NCI-H748 (cell line): ENCODE data around the gene PLD3.

Experiments used
- DNase-seq: peaks from one replicate; lab custom pipeline; 2025; ENCODE audit not compliant: unreplicated experiment; lab: John Stamatoyannopoulos, UW

The PLD3 gene

GRCh38 chr19:40411958-40412499 lies 63.5 kb downstream of the PLD3 start:
- DNase-seq = no peak

- no peak for DNase-seq
These were observed 64.4 kb downstream of the PLD3 start for GRCh38 chr19:40412866-40413265.

- DNase-seq = no peak
These were observed 64.9 kb downstream of the PLD3 start, which contains the start of gene PRX for GRCh38 chr19:40413291-40413845. PRX (minus strand) TSS chr19:40413378; CDS start chr19:40407932, 5,446 bp downstream.

GRCh38 chr19:40414542-40415535 lies 66.3 kb downstream of the PLD3 start:
- DNase-seq = no peak

GRCh38 chr19:40415768-40416167 lies 67.3 kb downstream of the PLD3 start:
- no peak for DNase-seq

GRCh38 chr19:40416918-40417642 lies 68.6 kb downstream of the PLD3 start:
- DNase-seq = no peak

GRCh38 chr19:40417643-40417981 lies 69.1 kb downstream of the PLD3 start:
- DNase-seq = no peak

GRCh38 chr19:40418040-40418439 lies 69.5 kb downstream of the PLD3 start:
- DNase-seq = no peak

GRCh38 chr19:40419066-40419612 lies 70.6 kb downstream of the PLD3 start:
- no peak for DNase-seq

GRCh38 chr19:40419780-40420179 lies 71.3 kb downstream of the PLD3 start:
- no peak for DNase-seq

- DNase-seq = no peak
These were observed 71.9 kb downstream of the PLD3 start for GRCh38 chr19:40420451-40420765.

- DNase-seq = peak; percentile 90
These were observed 72.6 kb downstream of the PLD3 start for GRCh38 chr19:40420766-40421765.

GRCh38 chr19:40421993-40422747 lies 73.7 kb downstream of the PLD3 start:
- no peak for DNase-seq

- DNase-seq = no peak
These were observed 74.5 kb downstream of the PLD3 start for GRCh38 chr19:40422748-40423566.

GRCh38 chr19:40423938-40424337 lies 75.4 kb downstream of the PLD3 start:
- no peak for DNase-seq

GRCh38 chr19:40424637-40425449 lies 76.3 kb downstream of the PLD3 start:
- DNase-seq = no peak

- peak; percentile 100 for DNase-seq
These were observed 77.2 kb downstream of the PLD3 start, which contains the start of gene SERTAD1 for GRCh38 chr19:40425450-40426287. SERTAD1 (minus strand) TSS chr19:40425992; CDS start chr19:40423546, 2,446 bp downstream.
